H7 (cell line): ENCODE measurements around the gene SUV39H2. TPM values are rescaled to one million over a fixed set of nuclear protein-coding genes. Genes with fewer than 3 reads are reported as not detected.

Experiments
- DNase-seq: peaks from one replicate; pipeline ENCODE4 v3.0.0; 2012
- H3K27me3 ChIP-seq: 2 replicates; pipeline ENCODE4 v1.6.0; 2011; ENCODE audit warnings: mild to moderate bottlenecking, low read length; ENCODE audit not compliant: control insufficient read depth, insufficient read depth
- H3K36me3 ChIP-seq: replicated peaks from 2 replicates; pipeline ENCODE4 v1.5.1; 2011; ENCODE audit warnings: low read length; ENCODE audit not compliant: control insufficient read depth, insufficient read depth
- H3K4me3 ChIP-seq: 2 replicates; pipeline ENCODE4 v1.5.1; 2011; ENCODE audit warnings: low read depth, mild to moderate bottlenecking, control low read depth, low read length, moderate library complexity; ENCODE audit not compliant: insufficient read depth
- total RNA-seq: library from RNA; depleted of rRNA; stranded (reverse); fragments of >200 nt; shearing (Covaris generic); gene quantifications from 2 replicates; pipeline ENCODE4 v1.2.3, GENCODE V29; 2014; rRNA removed

Gene SUV39H2, protein sequence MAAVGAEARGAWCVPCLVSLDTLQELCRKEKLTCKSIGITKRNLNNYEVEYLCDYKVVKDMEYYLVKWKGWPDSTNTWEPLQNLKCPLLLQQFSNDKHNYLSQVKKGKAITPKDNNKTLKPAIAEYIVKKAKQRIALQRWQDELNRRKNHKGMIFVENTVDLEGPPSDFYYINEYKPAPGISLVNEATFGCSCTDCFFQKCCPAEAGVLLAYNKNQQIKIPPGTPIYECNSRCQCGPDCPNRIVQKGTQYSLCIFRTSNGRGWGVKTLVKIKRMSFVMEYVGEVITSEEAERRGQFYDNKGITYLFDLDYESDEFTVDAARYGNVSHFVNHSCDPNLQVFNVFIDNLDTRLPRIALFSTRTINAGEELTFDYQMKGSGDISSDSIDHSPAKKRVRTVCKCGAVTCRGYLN
- total RNA-seq: 26.8 and 27.6 TPM in 2 replicates

DNA sequence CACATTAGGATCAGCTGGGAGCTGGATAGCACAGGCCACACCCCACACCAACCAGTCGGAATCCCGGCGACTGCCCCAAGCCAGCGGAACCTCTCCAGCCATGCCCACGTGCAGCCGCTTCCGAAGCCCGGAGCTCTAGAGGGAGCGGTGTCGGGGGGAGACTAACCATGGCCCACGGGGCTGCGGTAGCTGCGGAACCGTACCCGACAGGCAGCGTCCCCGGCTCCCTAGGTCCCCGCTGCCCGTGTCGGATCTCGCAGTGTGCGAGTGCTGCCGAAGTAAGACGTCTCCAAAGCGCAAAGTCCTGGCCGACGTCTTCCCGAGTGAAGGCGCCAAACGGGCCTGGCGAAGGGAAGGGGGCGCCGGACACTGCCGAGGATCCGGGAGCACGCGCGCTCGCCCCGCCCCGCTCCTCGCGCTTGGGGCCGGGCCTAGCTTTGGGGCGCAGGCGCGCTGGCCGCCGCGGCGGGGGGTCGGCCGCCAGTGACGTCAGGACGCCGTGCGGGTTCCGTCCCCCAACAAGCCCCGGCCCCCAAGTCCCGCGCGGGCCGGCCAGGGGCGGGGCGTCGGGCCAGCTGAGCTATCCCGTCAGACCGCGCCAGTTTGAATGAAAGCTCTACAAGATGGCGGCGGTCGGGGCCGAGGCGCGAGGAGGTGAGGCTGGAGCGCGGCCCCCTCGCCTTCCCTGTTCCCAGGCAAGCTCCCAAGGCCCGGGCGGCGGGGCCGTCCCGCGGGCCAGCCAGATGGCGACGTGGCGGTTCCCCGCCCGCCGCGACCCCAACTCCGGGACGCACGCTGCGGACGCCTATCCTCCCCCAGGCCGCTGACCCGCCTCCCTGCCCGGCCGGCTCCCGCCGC lies at the start of gene SUV39H2:
SUV39H2 (plus strand) TSS at position 601 of the 858 bp plus-strand sequence; CDS start at position 624, 23 bp downstream.
- peak; percentile 99 for DNase-seq
- H3K4me3 ChIP-seq: peak within 1 kb of the TSS; percentile 98
- no peaks in the 10 kb centered on the region for H3K27me3 ChIP-seq
- no peaks in the 10 kb centered on the region; the same call in 1 of the 2 replicates for H3K36me3 ChIP-seq

DNA sequence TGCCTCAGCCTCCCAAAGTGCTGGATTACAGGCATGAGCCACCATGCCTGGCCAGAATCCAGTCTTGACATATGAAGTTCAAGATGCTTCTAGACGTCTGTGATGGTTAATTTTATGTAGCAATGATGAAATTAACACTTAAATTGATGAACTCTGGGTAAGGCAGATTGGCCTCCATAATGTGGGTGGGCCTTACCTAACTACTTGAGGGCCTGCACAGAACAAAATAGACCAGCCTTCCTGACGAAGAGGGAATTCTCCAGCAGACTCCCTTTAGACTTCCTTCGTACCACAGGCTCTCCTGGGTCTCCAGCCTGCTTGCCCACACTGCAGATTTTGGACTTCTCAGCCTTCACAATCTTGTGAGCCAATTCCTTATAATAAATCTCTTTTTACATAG lies 45.6 kb upstream of the SUV39H2 start:
- no peak for DNase-seq
- Histone ChIP-seq H3K4me3 (no peak overlapping the region), H3K27me3 (no peaks in the 10 kb centered on the region), H3K36me3 (no peaks in the 10 kb centered on the region)

DNA sequence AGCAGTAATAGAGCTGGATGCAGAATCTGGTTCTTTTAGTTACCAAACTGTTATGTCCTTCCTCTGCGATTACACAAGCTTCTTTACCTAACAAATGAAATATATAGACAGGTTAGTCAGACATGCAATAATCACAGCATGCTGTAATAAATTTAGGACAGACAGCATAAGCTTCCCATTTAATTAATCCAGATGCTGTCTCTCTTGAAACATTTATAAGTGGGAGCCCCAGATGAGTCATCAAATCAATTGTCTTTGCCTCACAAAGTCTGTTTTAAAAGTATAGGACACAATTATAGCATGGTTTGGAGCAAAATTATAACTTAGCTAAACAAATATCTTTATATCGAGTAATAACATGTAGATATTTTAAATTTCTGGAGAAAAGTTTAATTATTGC lies 42.5 kb upstream of the SUV39H2 start:
- DNase-seq: no peak
- H3K27me3 ChIP-seq: no peaks in the 10 kb centered on the region

DNA sequence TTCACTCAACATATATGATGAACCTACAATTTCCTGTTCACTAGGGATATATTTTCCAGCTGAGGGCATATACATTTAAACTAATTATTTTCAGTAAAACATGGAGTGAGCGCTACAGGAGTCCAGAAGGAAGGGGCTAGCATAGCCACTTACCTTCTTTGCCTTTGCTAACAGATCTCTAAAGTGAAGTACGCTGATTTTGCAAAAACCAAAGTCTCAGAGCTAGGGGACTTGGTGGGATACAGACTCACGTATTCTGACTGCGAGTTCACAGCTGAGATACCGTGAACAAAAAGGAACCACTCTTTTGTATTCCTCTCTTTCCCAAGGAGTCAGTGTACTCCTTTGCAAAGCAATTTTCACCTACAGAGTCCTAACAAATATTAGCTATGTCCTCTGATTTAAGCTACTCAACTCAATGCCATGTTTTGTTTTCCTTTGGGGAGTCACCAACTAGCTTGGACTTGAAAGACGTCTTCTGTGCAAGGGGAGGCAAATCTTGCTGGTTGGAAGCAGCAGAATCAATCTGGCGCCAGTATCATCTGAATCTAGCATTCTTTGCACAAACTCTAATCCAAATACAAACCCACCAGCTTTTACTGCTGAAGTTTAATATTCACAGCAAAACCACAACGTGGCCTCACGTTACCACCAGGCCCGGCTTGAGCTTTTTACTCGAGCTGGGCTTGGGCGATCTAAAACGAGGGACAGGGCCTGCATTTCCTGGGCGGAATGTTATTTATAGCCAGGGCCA lies 41.5 kb upstream of the SUV39H2 start:
- Histone ChIP-seq H3K36me3 (peaks cover 12% of the 10 kb centered on the region), H3K4me3 (peak overlapping the region; percentile 98), H3K27me3 (no peaks in the 10 kb centered on the region)
- no peak for DNase-seq

More for the DNA sequence above, 42.5 kb upstream of the SUV39H2 start:
- Histone ChIP-seq H3K4me3 (no peak overlapping the region), H3K36me3 (peaks cover 2% of the 10 kb centered on the region)

DNA sequence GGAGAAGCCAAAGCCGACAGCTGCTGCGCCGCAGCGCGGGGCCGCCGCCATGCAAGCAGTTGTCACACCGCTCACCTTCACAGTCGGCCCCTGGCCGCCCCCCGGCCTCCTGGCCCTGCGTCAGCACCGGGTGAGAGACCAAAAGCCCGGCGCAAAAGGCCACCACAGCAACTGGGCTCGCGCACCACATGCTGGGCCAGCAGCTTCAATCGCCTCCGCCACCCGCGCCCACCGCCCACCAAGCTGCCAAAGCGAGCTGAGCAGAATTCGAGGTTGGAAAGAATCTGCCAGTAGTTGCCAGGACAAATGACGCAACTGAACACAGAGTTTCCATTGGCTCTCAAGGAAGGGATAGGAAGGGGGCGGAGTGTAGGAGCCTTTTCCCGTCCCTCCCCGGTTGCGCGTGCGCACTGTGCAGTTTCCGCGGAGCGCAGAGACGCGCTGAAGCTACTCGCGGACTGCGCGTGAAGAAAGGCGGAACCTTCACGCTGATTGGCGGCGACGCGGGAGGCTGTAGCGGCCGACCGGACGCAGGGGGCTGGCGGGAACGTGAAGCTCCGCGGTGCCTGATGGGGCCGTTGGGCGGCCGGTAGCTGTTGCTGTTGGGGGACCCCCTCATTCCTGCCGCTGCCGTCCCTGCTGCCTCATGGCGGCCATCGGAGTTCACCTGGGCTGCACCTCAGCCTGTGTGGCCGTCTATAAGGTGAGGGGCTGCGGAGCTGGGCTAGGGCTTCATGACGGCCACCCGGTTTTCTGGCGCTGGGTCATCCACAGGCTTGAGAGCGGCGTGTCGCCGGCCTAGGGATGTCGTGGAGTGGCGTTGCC lies 40.7 kb upstream of the SUV39H2 start, which contains the start of the genes CDNF, HSPA14 and MSANTD7:
CDNF (minus strand) TSS at position 281 of the 825 bp plus-strand sequence; CDS start at position 190, 91 bp downstream.
HSPA14 (plus strand) TSS at position 550 of the 825 bp plus-strand sequence; CDS start at position 647, 97 bp downstream.
MSANTD7 (plus strand) TSS at position 550 of the 825 bp plus-strand sequence. CDS start 3,979 bp downstream, outside the sequence.
- peaks cover 16% of the 10 kb centered on the region for H3K36me3 ChIP-seq
- no peaks in the 10 kb centered on the region for H3K27me3 ChIP-seq
- peak within 1 kb of the TSS; percentile 98 for H3K4me3 ChIP-seq
- DNase-seq: peak; percentile 97

DNA sequence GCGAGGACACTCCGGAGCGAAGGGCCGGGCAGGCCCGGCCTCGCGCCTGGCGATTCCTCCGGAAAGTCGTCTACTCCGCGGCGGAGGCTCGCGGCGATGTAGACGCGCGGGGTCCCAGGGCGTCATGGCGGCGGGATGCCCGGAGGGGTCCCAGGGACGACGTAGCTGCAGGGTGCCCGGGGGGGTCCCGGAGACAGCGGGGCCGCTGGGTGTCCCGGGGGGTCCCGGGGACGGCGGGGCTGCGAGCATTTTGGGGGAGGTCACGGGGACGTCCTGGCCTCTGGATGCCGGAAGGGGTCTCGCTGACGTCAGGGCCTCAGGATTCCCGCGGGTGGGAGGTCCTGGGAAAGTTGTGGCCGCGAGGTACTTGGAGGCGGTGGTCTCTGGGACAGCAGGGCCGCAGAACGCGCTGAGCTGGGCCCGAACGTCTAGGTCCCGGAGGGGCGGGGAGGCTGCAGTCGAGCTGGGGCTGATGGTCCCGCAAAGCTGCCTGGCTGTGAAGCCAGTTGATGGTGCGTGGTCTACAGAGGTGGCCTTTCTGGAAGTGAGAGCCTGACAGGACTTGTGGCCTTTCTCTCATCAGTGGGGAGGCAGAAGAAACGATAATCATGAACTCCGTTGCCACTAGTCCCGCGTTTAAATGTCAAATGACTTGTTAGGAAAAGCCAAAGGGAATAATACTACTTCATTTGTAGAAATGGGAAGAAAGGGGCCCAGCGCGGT lies 39.9 kb upstream of the SUV39H2 start:
- Histone ChIP-seq H3K4me3 (peak overlapping the region; percentile 98), H3K27me3 (no peaks in the 10 kb centered on the region), H3K36me3 (peaks cover 21% of the 10 kb centered on the region)
- DNase-seq: peak; percentile 84

DNA sequence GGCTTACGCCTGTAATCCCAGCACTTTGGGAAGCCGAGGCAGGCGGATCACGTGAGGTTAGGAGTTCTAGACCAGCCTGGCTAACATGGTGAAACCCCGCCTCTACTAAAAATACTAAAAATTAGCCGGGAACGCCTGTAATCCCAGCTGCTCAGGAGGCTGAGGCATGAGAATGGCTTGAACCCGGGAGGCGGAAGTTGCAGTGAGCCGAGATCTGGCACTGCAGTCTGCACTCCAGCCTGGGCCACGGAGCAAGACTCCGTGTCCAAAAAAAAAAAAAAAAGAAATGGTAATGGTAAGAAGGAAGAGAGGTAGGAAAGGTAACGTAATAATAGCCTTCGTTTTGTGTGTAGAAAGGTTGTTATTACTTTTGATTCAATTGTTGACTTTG lies 39.4 kb upstream of the SUV39H2 start:
- Histone ChIP-seq H3K4me3 (peak overlapping the region; percentile 98), H3K36me3 (peaks cover 22% of the 10 kb centered on the region), H3K27me3 (no peaks in the 10 kb centered on the region)
- no peak for DNase-seq

DNA sequence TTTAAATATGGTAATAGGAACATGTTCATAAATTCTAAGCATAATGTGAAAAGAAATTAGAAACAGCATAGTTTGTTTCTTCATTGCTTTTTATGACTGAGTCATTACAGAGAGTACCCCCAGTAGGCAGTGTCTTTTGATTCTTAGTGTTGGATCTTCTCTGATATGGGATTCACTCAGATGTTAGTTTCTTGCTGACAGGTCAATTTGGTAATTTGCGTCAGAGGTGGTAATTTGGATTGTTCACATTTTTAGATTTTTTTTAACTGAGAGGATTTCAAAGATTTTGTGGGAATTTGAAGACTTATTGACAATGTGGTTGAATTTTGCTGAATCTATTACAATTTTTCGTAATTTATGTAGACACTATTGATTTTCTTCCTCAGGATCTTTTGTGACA lies 38.5 kb upstream of the SUV39H2 start:
- Histone ChIP-seq H3K36me3 (peaks cover 22% of the 10 kb centered on the region), H3K27me3 (no peaks in the 10 kb centered on the region), H3K4me3 (no peak overlapping the region)
- no peak for DNase-seq

DNA sequence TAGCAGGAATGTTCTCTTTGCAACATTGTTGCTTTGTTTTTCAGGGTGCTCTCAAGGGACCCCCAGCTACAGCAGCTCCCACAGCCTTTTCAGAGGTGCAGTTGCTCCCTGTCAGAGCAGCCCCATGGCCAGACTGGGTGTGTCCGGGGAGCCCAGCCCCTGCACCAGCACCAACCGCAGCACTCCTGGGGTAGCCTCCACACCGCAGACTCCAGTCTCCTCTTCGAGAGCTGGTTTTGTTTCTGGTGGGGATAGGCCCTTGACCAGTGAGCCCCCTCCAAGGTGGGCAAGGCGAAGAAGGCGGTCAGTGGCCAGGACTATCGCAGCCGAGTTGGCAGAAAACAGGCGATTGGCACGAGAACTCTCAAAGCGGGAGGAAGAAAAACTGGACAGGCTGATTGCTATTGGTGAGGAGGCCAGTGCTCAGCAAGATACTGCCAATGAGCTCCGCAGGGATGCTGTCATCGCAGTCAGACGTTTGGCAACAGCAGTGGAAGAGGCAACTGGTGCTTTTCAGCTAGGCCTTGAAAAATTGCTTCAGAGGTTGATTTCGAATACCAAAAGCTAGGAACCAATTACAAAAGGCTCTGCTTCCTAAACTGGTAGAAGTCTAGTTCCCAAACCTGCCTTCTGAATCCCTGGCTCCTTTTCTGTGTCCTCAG lies 35.2 kb upstream of the SUV39H2 start:
- Histone ChIP-seq H3K36me3 (peaks cover 22% of the 10 kb centered on the region), H3K27me3 (no peaks in the 10 kb centered on the region), H3K4me3 (no peak overlapping the region)
- no peak for DNase-seq

DNA sequence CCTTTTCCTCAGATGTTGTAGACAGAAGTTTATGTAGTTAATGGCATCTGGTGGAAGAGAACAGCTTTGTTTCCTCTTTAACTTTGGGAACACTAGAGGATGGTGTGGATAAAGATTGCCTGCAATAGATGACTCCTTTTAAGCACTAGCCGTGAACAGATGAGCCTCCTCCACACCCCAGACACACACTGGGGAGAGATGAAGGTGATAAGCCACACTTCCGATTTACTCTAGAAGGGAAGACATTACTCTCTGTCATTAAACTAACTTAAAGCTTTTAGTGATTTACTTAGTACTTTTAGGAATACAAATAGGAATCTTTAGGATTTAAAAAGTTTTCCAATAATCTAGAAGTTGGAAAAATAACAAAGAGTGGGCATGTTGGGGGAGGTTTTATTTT lies 33.7 kb upstream of the SUV39H2 start:
- DNase-seq: no peak
- Histone ChIP-seq H3K4me3 (no peak overlapping the region), H3K27me3 (no peaks in the 10 kb centered on the region), H3K36me3 (peaks cover 22% of the 10 kb centered on the region)

DNA sequence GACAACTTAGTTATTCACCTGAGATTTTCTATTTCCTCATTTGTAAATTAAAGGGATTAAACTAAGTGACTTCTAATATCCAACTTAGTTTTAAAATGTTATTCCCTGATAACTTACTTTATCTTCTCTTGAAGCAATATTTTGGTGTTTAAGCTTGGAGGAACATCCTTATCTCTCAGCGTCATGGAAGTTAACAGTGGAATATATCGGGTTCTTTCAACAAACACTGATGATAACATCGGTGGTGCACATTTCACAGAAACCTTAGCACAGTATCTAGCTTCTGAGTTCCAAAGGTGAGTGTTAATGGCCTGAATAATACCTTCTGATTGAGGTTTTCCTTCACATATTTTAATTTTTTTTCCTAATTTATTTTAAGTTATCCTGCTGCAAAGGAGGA lies 26.4 kb upstream of the SUV39H2 start:
- Histone ChIP-seq H3K27me3 (no peaks in the 10 kb centered on the region), H3K4me3 (no peak overlapping the region), H3K36me3 (no peaks in the 10 kb centered on the region; the same call in 1 of the 2 replicates)
- no peak for DNase-seq

DNA sequence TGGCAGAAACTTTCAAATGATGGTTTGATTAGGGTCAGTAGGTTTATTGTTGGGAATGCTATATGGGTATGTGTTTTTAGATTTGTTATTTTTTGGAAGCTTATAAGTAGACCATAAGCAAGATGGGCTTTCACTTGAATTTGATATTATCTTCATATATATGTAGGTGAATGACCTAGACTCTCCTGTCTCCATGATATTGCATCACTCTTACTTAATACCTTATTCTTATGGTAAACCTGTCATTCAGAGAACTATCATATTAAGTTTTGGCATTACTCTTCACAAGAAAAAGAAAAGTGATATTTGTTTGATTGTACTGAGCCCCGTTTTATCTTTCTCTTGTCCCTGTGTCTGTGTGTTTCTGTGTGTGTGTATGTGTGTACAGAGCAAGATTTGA lies 23.2 kb upstream of the SUV39H2 start:
- no peak overlapping the region for H3K4me3 ChIP-seq
- no peaks in the 10 kb centered on the region; the same call in none of the 2 replicates for H3K36me3 ChIP-seq
- DNase-seq: no peak
- H3K27me3 ChIP-seq: no peaks in the 10 kb centered on the region
